PC-3 (cell line): ENCODE measurements around the gene CORO2A. TPM values are rescaled to one million over a fixed set of nuclear protein-coding genes. Genes with fewer than 3 reads are reported as not detected.

ENCODE experiments used
- ATAC-seq: fragments of 200-7000 bp; cut with Tn5 transposase; 2 replicates; pipeline ENCODE4 v1.9.1; 2020; ENCODE audit warnings: mild to moderate bottlenecking, moderate library complexity
- BruUV-seq: library from RNA; stranded (reverse); fragments of 400-500 nt; replicated peaks from 2 replicates; lab custom pipeline; 2021; lab: Mats Ljungman, UMichigan
- CTCF ChIA-PET: fragments of 300-600 bp; sonication (Branson Sonifier 250); formaldehyde crosslinking; loops from one replicate; lab custom pipeline; 2022; ENCODE audit warnings: antibody characterized with exemption; lab: Charles Lee
- POLR2A ChIA-PET: fragments of 300-600 bp; sonication (Branson Sonifier 250); formaldehyde crosslinking; loops from one replicate; lab custom pipeline; 2022; ENCODE audit warnings: antibody characterized with exemption; ENCODE audit not compliant: unreplicated experiment; lab: Charles Lee
- DNase-seq: peaks from one replicate; pipeline ENCODE4 v3.0.0-alpha.2; 2015
- H2AFZ ChIP-seq: fragments of 300-600 bp; sonication (generic); 2 replicates; pipeline ENCODE4 v1.6.0; 2016; ENCODE audit warnings: antibody characterized with exemption, low read length
- H3F3A ChIP-seq: fragments of 300-600 bp; sonication (generic); one replicate; pipeline ENCODE4 v1.6.0; 2017; ENCODE audit warnings: antibody characterized with exemption, low read length, control low read depth, mild to moderate bottlenecking; ENCODE audit not compliant: unreplicated experiment
- H3K27ac ChIP-seq: fragments of 300-600 bp; sonication (generic); 2 replicates; pipeline ENCODE4 v1.5.1; 2016; ENCODE audit warnings: mild to moderate bottlenecking, low read length
- H3K27me3 ChIP-seq: fragments of 300-600 bp; sonication (generic); 2 replicates; pipeline ENCODE4 v1.6.1; 2016; ENCODE audit warnings: low read length, mixed read lengths
- H3K36me3 ChIP-seq: fragments of 300-600 bp; sonication (generic); 2 replicates; pipeline ENCODE4 v1.6.1; 2016; ENCODE audit warnings: low read depth, mixed run types, low read length, mixed read lengths
- H3K4me1 ChIP-seq: fragments of 300-600 bp; sonication (generic); 2 replicates; pipeline ENCODE4 v1.5.1; 2016; ENCODE audit warnings: low read length; ENCODE audit not compliant: insufficient read depth
- H3K4me2 ChIP-seq: fragments of 300-600 bp; sonication (generic); 2 replicates; pipeline ENCODE4 v1.6.0; 2016; ENCODE audit warnings: low read length
- H3K4me3 ChIP-seq: fragments of 300-600 bp; sonication (generic); 2 replicates; pipeline ENCODE4 v1.5.1; 2016; ENCODE audit warnings: mild to moderate bottlenecking, low read length, mixed read lengths
- H3K79me2 ChIP-seq: fragments of 300-600 bp; sonication (generic); 2 replicates; pipeline ENCODE4 v1.6.1; 2017; ENCODE audit warnings: low read length, mixed read lengths
- H3K9ac ChIP-seq: fragments of 300-600 bp; sonication (generic); 2 replicates; pipeline ENCODE4 v1.6.0; 2016; ENCODE audit warnings: mild to moderate bottlenecking, low read length
- H3K9me2 ChIP-seq: fragments of 300-600 bp; sonication (generic); replicated peaks from 2 replicates; pipeline ENCODE4 v1.6.1; 2016; ENCODE audit warnings: mixed run types, low read length, mixed read lengths
- H3K9me3 ChIP-seq: fragments of 300-600 bp; sonication (generic); 2 replicates; pipeline ENCODE4 v1.6.1; 2016; ENCODE audit warnings: low read length, mixed read lengths
- H4K20me1 ChIP-seq: fragments of 300-600 bp; sonication (generic); 2 replicates; pipeline ENCODE4 v1.6.1; 2016; ENCODE audit warnings: low read length, mixed read lengths
- EZH2 ChIP-seq: fragments of 300-600 bp; sonication (generic); IDR thresholded peaks from one replicate; pipeline ENCODE4 v1.6.1; 2017; ENCODE audit warnings: antibody characterized with exemption, mild to moderate bottlenecking, low read length; ENCODE audit not compliant: unreplicated experiment
- EZH2phosphoT487 ChIP-seq: fragments of 300-600 bp; sonication (generic); IDR thresholded peaks from 2 replicates; pipeline ENCODE4 v1.6.1; 2018; ENCODE audit warnings: mild to moderate bottlenecking, antibody characterized with exemption, low read length, borderline replicate concordance
- intact Hi-C: fragments of 100-400 bp; cut with micrococcal nuclease; formaldehyde crosslinking; loops from 2 replicates; pipeline ENCODE4 v1.9.0; 2023
- total RNA-seq: library from RNA; depleted of rRNA; stranded (reverse); fragments of >200 nt; gene quantifications from 2 replicates; pipeline ENCODE4 v1.2.3, GENCODE V29; 2014
- TF ChIP-seq, protein P1 (sequence below): fragments of 300-600 bp; sonication (generic); conservative IDR thresholded peaks from 2 replicates; pipeline ENCODE4 v1.5.1; 2017; ENCODE audit warnings: antibody characterized with exemption, low read depth, mild to moderate bottlenecking, low read length

CORO2A gene
- total RNA-seq, 1 experiment from 2014 or later: 2.2 TPM

- no peaks in the 10 kb centered on the region for H3K9me2 ChIP-seq
- H3F3A ChIP-seq: no peaks in the 10 kb centered on the region
- no peak overlapping the region for H3K4me3 ChIP-seq
- H2AFZ ChIP-seq: no peak overlapping the region
- H3K9ac ChIP-seq: no peak overlapping the region
- H3K27me3 ChIP-seq: no peaks in the 10 kb centered on the region
- DNase-seq: no peak
- H3K9me3 ChIP-seq: no peaks in the 10 kb centered on the region
- no peaks in the 10 kb centered on the region for H4K20me1 ChIP-seq
- TF ChIP-seq EZH2phosphoT487: no peak
- TF ChIP-seq EZH2: no peak
- TF ChIP-seq, protein P1, sequence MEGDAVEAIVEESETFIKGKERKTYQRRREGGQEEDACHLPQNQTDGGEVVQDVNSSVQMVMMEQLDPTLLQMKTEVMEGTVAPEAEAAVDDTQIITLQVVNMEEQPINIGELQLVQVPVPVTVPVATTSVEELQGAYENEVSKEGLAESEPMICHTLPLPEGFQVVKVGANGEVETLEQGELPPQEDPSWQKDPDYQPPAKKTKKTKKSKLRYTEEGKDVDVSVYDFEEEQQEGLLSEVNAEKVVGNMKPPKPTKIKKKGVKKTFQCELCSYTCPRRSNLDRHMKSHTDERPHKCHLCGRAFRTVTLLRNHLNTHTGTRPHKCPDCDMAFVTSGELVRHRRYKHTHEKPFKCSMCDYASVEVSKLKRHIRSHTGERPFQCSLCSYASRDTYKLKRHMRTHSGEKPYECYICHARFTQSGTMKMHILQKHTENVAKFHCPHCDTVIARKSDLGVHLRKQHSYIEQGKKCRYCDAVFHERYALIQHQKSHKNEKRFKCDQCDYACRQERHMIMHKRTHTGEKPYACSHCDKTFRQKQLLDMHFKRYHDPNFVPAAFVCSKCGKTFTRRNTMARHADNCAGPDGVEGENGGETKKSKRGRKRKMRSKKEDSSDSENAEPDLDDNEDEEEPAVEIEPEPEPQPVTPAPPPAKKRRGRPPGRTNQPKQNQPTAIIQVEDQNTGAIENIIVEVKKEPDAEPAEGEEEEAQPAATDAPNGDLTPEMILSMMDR: no peak
- ChIA-PET CTCF (no interaction called here), POLR2A (no interaction called here)
- H3K27ac ChIP-seq: no peak overlapping the region
- H3K36me3 ChIP-seq: no peaks in the 10 kb centered on the region
- no peaks in the 10 kb centered on the region for H3K79me2 ChIP-seq
- intact Hi-C loops: no loop called here
- no peaks in the 10 kb centered on the region for H3K4me1 ChIP-seq
- no peak overlapping the region for H3K4me2 ChIP-seq
- no peak for ATAC-seq
- no TSS peak for BruUV-seq
Observed at GRCh38 chr9:98129451-98129881, 63.0 kb downstream of the CORO2A start.

DNA sequence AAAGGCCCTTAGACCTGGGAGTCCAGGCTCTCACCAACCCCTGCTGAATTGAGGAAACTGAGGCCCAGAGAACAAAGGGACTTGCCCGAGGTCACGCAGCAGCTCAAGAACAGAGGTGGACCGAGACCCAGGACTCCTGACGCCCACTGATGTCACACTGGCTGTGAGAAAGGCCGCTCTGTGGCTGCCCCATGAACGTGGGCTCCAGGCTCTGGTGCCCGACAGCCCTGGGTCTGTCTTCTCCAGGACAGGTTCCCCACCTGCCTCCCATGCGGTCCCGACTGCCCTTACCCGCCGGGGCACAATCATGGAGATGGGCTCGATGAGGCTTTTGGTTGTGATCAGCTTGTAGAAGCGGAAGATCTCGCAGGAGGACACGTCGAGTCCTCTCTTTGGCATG lies 64.1 kb downstream of the CORO2A start:
- intact Hi-C loops: no loop called here
- Histone ChIP-seq H3K4me3 (no peak overlapping the region), H3K9me2 (no peaks in the 10 kb centered on the region), H3K79me2 (no peaks in the 10 kb centered on the region), H3K4me2 (no peak overlapping the region), H3F3A (no peaks in the 10 kb centered on the region), H2AFZ (no peak overlapping the region), H3K36me3 (no peaks in the 10 kb centered on the region), H3K27me3 (no peaks in the 10 kb centered on the region), H3K9ac (no peak overlapping the region), H3K27ac (no peak overlapping the region), H3K4me1 (no peaks in the 10 kb centered on the region), H3K9me3 (no peaks in the 10 kb centered on the region), H4K20me1 (no peaks in the 10 kb centered on the region)
- DNase-seq (no peak), ATAC-seq (no peak)
- BruUV-seq: no TSS peak
- CTCF ChIA-PET: no interaction called here
- TF ChIP-seq EZH2: no peak
- TF ChIP-seq, protein P1: no peak
- TF ChIP-seq EZH2phosphoT487: no peak
- POLR2A ChIA-PET: no interaction called here

DNA sequence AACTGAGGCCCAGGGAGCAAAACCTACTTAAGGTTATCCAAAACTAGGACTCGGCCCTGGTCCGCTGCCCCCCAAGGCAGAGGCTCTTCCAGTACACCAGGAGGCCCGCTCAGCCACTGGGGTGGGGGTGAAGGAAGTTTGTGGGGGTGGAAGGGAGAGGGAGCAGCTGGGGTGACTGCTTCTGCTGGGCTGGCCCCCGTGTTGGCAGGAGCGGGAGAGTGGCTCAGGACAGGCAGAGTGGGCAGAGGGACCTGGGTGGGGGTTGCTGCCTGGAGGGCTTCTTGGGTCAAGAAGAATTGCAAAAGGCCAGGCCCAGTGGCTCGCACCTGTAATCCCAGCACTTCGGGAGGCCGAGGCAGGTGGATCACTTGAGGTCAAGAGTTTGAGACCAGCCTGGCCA lies 65.2 kb downstream of the CORO2A start:
- Histone ChIP-seq H3K9ac (no peak overlapping the region), H3K9me3 (no peaks in the 10 kb centered on the region), H4K20me1 (no peaks in the 10 kb centered on the region), H3K79me2 (no peaks in the 10 kb centered on the region), H2AFZ (no peak overlapping the region), H3K4me2 (no peak overlapping the region), H3K36me3 (no peaks in the 10 kb centered on the region), H3K9me2 (no peaks in the 10 kb centered on the region), H3F3A (no peaks in the 10 kb centered on the region), H3K27ac (no peak overlapping the region), H3K4me3 (no peak overlapping the region), H3K4me1 (no peaks in the 10 kb centered on the region), H3K27me3 (no peaks in the 10 kb centered on the region)
- no TSS peak for BruUV-seq
- ChIA-PET CTCF (no interaction called here), POLR2A (no interaction called here)
- DNase-seq (no peak), ATAC-seq (no peak)
- TF ChIP-seq, protein P1: no peak
- intact Hi-C loops: no loop called here
